ENCODE measurements around the gene STX18.

- TF ChIP-seq CTCF (IDR thresholded peaks at IDR 0.05; ENCODE audit: insufficient read depth, low read depth, low read length) (no peak), EZH2 (IDR thresholded peaks at IDR 0.05; ENCODE audit: insufficient read depth, low read length) (no peak)
These were observed 118.9 kb downstream of the STX18 start for GRCh38 chr4:4422856-4423499.

All from astrocyte (in vitro differentiated cells and primary cell).